GM12873 (cell line): ENCODE results near the gene BFSP1.

Experiments
- TF ChIP-seq, protein P1 (sequence below): IDR thresholded peaks from 2 replicates; pipeline ENCODE4 v1.5.1; 2012; ENCODE audit warnings: low read depth, mild to moderate bottlenecking, moderate library complexity, low read length, control low read depth; ENCODE audit not compliant: insufficient read depth; ENCODE audit errors: missing control alignments

BFSP1 gene

DNA sequence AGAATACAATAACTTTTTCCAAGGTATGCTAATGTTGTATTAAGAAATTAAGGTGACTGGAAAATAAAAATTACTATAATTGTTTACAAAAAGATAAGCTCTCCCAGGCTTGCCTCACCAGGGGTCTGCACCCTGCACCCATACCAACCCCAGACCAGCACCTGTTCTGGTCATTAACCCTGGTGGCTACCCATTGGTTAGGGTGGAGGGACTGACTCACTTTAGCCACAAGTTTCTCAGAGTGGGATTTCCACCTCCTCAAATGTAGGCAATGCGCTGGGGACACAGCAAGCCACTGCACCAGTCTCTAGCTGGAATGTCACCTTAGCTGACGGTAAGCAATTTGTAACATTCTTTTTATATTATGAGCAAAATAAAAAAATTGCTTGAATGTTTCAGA lies 83.1 kb downstream of the BFSP1 start:
- TF ChIP-seq, protein P1, sequence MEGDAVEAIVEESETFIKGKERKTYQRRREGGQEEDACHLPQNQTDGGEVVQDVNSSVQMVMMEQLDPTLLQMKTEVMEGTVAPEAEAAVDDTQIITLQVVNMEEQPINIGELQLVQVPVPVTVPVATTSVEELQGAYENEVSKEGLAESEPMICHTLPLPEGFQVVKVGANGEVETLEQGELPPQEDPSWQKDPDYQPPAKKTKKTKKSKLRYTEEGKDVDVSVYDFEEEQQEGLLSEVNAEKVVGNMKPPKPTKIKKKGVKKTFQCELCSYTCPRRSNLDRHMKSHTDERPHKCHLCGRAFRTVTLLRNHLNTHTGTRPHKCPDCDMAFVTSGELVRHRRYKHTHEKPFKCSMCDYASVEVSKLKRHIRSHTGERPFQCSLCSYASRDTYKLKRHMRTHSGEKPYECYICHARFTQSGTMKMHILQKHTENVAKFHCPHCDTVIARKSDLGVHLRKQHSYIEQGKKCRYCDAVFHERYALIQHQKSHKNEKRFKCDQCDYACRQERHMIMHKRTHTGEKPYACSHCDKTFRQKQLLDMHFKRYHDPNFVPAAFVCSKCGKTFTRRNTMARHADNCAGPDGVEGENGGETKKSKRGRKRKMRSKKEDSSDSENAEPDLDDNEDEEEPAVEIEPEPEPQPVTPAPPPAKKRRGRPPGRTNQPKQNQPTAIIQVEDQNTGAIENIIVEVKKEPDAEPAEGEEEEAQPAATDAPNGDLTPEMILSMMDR: no peak

DNA sequence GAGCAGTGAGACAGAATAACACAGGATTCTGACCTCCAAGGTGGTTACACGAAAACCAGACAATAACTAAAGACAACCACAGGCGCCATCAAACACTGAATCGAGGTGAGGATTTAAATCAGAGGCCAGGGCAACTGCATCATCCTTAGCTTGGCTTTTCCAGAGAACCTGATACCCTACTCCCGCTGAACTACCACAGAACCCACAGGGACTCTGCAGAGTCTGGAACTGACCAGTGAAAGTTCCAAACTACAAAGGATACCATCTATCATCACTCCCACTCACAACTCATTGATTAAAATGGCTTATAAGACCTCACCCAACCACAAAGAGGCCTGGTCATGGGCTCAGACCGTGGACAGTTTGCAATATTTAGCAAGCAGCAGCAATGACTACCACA lies 85.0 kb downstream of the BFSP1 start:
- TF ChIP-seq, protein P1: no peak

DNA sequence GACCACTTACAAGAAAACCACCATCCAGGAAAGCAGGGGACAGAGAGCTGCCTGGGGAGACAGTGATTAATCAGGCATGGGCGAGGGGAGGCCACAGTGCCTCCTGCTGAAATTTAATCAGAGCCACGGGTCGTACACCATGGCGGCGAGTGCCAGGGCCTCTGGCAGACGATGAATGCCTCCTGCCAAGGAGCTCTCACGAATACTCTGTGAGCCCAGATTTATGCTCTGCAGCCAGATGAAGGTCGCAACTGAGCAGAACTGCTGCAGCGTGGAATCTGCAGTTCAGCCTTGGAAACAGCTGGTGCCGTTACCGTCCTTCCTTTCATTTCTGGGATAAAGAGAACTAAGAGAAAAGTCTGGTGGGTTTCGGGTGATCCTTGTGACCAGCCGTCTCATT lies 85.6 kb downstream of the BFSP1 start:
- TF ChIP-seq, protein P1: no peak

DNA sequence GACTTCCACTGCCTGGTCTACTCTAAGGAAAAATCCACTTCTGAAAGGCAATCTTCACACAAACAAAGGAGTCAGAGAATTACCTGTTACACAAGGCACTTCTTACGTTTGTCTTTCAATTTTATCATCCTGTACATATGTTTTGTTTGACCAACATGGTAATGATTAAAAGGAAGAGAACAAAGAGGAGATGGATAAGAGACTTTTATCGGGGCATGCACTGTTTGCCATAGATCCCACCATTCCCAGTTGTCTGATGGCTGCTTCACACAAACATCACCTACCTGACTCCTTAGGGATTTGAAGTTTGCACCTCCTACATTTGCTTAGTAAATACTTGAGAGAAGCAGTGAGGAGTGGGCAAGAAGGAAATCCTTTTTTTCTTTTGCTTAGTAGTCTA lies 87.1 kb downstream of the BFSP1 start:
- TF ChIP-seq, protein P1: no peak
